K562 (cell line): Measurements from ENCODE around the gene RNF31. TPM values are rescaled to one million over a fixed set of nuclear protein-coding genes. Genes with fewer than 3 reads are reported as not detected.

Experiments
- ATAC-seq: fragments of 200-7000 bp; cut with Tn5 transposase; 3 replicates; pipeline ENCODE4 v1.9.1; 2020; ENCODE audit warnings: moderate library complexity
- BruUV-seq: library from RNA; stranded (reverse); fragments of 400-500 nt; replicated peaks from 2 replicates; lab custom pipeline; 2021; lab: Mats Ljungman, UMichigan
- CTCF ChIA-PET: fragments of 300-600 bp; formaldehyde crosslinking; extraction: SDS; loops from one replicate; lab custom pipeline; 2021; ENCODE audit warnings: low intra/inter-chr PET ratio; lab: Yijun Ruan, JAX
- POLR2A ChIA-PET: fragments of 300-600, 350-650 bp; sonication (Branson Sonifier 250); formaldehyde crosslinking; extraction: SDS; loops from one replicate; lab custom pipeline; 2021; ENCODE audit warnings: antibody characterized with exemption, inconsistent platforms; lab: Yijun Ruan, JAX
- DNase-seq, 4 experiments: peaks; one replicate each; pipeline versions ENCODE4 v3.0.0 to v3.0.0-alpha.2; 2011 to 2018; ENCODE audit warnings: low spot score in 3 of 4, mixed read lengths in 3 of 4; ENCODE audit errors: extremely low read depth in 1 of 4
- FAIRE-seq: peaks from 2 replicates; lab custom pipeline; 2011; peaks lifted over from hg19 to GRCh38; lab: Jason Lieb, UNC
- H2AFZ ChIP-seq: 2 replicates; pipeline ENCODE4 v1.6.0; 2011; ENCODE audit warnings: low read depth, low read length, control low read depth, inconsistent platforms
- H3K27ac ChIP-seq: fragments of 200-600 bp; 3 replicates; pipeline ENCODE4 v1.8.0; 2011; ENCODE audit warnings: low read depth, mild to moderate bottlenecking, control low read depth, inconsistent platforms, low read length, moderate library complexity, mixed read lengths; ENCODE audit errors: extremely low read depth
- H3K27me3 ChIP-seq, 2 experiments: fragments of 300-600 bp in 1 of 2; 2 replicates in 1 of 2; 3 replicates in 1 of 2; pipeline versions ENCODE4 v1.6.0 to v1.8.0; 2011; ENCODE audit warnings: inconsistent platforms in 2 of 2, low read length in 2 of 2, mild to moderate bottlenecking in 1 of 2, mixed read lengths in 1 of 2, moderate library complexity in 1 of 2; ENCODE audit not compliant: control insufficient read depth in 2 of 2, insufficient read depth in 2 of 2
- H3K36me3 ChIP-seq: fragments of 300-600 bp; 3 replicates; pipeline ENCODE4 v1.8.0; 2011; ENCODE audit warnings: mild to moderate bottlenecking, low read length, inconsistent platforms; ENCODE audit not compliant: control insufficient read depth, insufficient read depth
- H3K4me1 ChIP-seq, 2 experiments: fragments of 200-600 bp in 1 of 2; replicated peaks in 1 of 2; 2 replicates in 1 of 2; 3 replicates in 1 of 2; pipeline versions ENCODE4 v1.5.1 to v1.8.0; 2011; ENCODE audit warnings: inconsistent platforms in 2 of 2, low read length in 2 of 2, mild to moderate bottlenecking in 1 of 2, mixed read lengths in 1 of 2, moderate library complexity in 1 of 2; ENCODE audit not compliant: control insufficient read depth in 2 of 2, insufficient read depth in 2 of 2
- H3K4me2 ChIP-seq: 2 replicates; pipeline ENCODE4 v1.6.1; 2011; ENCODE audit warnings: low read length, control low read depth, inconsistent platforms, mixed read lengths; ENCODE audit not compliant: insufficient read depth
- H3K4me3 ChIP-seq: fragments of 200-600 bp; sonication (generic), shearing (Covaris generic); 2 replicates; pipeline ENCODE4 v1.5.1; 2016; ENCODE audit warnings: control low read depth, inconsistent platforms
- H3K79me2 ChIP-seq: fragments of 200-600 bp; 3 replicates; pipeline ENCODE4 v1.8.0; 2011; ENCODE audit warnings: low read length, inconsistent platforms; ENCODE audit not compliant: control insufficient read depth, insufficient read depth
- H3K9ac ChIP-seq, 2 experiments: 2 replicates each; pipeline versions ENCODE4 v1.6.0 to v1.6.1; 2011; ENCODE audit warnings: low read depth in 2 of 2, low read length in 2 of 2, control low read depth in 1 of 2, inconsistent platforms in 1 of 2, mild to moderate bottlenecking in 1 of 2, mixed read lengths in 1 of 2; ENCODE audit not compliant: insufficient read depth in 1 of 2
- H3K9me1 ChIP-seq: one replicate; pipeline ENCODE4 v1.6.0; 2011; ENCODE audit warnings: inconsistent platforms, mild to moderate bottlenecking, low read length, moderate library complexity; ENCODE audit not compliant: control insufficient read depth, insufficient read depth
- H3K9me3 ChIP-seq: replicated peaks from 2 replicates; pipeline ENCODE4 v1.5.1; 2011; ENCODE audit warnings: low read depth, low read length, inconsistent platforms; ENCODE audit not compliant: control insufficient read depth, insufficient read depth
- H4K20me1 ChIP-seq: replicated peaks from 2 replicates; pipeline ENCODE4 v1.6.1; 2011; ENCODE audit warnings: low read length, inconsistent platforms, mixed read lengths; ENCODE audit not compliant: control insufficient read depth, insufficient read depth
- ASH1L ChIP-seq: fragments of 450-650 bp; IDR thresholded peaks from 2 replicates; pipeline ENCODE4 v1.6.1; 2018; ENCODE audit warnings: borderline replicate concordance, mild to moderate bottlenecking, low read depth; ENCODE audit not compliant: partially characterized antibody
- BACH1 ChIP-seq: fragments of 200-800 bp; sonication (Bioruptor generic); IDR thresholded peaks from 2 replicates; pipeline ENCODE4 v1.6.1; 2016; ENCODE audit warnings: missing genetic modification characterization, missing compliant biosample characterization
- ILK ChIP-seq: fragments of 450-650 bp; IDR thresholded peaks from 2 replicates; pipeline ENCODE4 v1.6.1; 2016; ENCODE audit warnings: missing genetic modification characterization, low read depth, mild to moderate bottlenecking, missing compliant biosample characterization, moderate library complexity, borderline replicate concordance
- MAFK ChIP-seq: IDR thresholded peaks from 2 replicates; pipeline ENCODE4 v1.6.1; 2011; ENCODE audit warnings: low read length, improper control_type of control experiment
- NCOA2 ChIP-seq, 2 experiments: fragments of 450-650 bp; IDR thresholded peaks; 2 replicates each; pipeline ENCODE4 v1.6.1; 2018; ENCODE audit warnings: mild to moderate bottlenecking in 2 of 2, moderate library complexity in 1 of 2; ENCODE audit not compliant: partially characterized antibody in 2 of 2
- NFXL1 ChIP-seq: fragments of 450-650 bp; formaldehyde crosslinking; IDR thresholded peaks from 2 replicates; pipeline ENCODE4 v1.4.0; 2021; ENCODE audit warnings: mild to moderate bottlenecking
- POLR2H ChIP-seq: IDR thresholded peaks from 2 replicates; pipeline ENCODE4 v1.6.1; 2016; ENCODE audit warnings: missing genetic modification characterization, low read depth, mild to moderate bottlenecking, control low read depth, missing compliant biosample characterization, moderate library complexity
- RBM34 ChIP-seq: fragments of 200-400 bp; formaldehyde crosslinking; IDR thresholded peaks from 2 replicates; pipeline ENCODE4 v1.6.1; 2018; ENCODE audit warnings: low read length, borderline replicate concordance; ENCODE audit not compliant: insufficient read depth
- ZFP36 ChIP-seq: fragments of 150-350 bp; IDR thresholded peaks from 2 replicates; pipeline ENCODE4 v1.6.1; 2018; ENCODE audit warnings: low read length, low read depth; ENCODE audit not compliant: partially characterized antibody
- ZKSCAN1 ChIP-seq: fragments of 150-350 bp; IDR thresholded peaks from 2 replicates; pipeline ENCODE4 v1.6.1; 2016; ENCODE audit warnings: low read depth, low read length
- ZNF12 ChIP-seq: sonication (generic); formaldehyde crosslinking; IDR thresholded peaks from 2 replicates; pipeline ENCODE4 v1.4.0; 2020; ENCODE audit warnings: mild to moderate bottlenecking, missing genetic modification reagents
- ZNF140 ChIP-seq: fragments of 250-450 bp; sonication (Bioruptor Pico); IDR thresholded peaks from 2 replicates; pipeline ENCODE4 v1.8.0; 2021; ENCODE audit warnings: moderate library complexity, mild to moderate bottlenecking, inconsistent platforms
- ZNF785 ChIP-seq: fragments of 250-450 bp; sonication (Bioruptor Pico); IDR thresholded peaks from 2 replicates; pipeline ENCODE4 v1.4.0; 2020; ENCODE audit warnings: mild to moderate bottlenecking
- ZSCAN29 ChIP-seq: fragments of 450-650 bp; IDR thresholded peaks from 2 replicates; pipeline ENCODE4 v1.6.1; 2017
- WGBS: fragments of 100-300 bp; shearing (Covaris generic); methylation state at CpG from one replicate; pipeline ENCODE4 v1.1.6; 2016; ENCODE audit warnings: low coverage, mixed read lengths; ENCODE audit not compliant: insufficient coverage; ENCODE audit errors: missing lambda C conversion rate; 5-methylcytosine and 5-hydroxymethylcytosine counted together
- in situ Hi-C: fragments of 300-500 bp; cut with MboI; formaldehyde crosslinking; loops from 4 replicates; pipeline ENCODE4 v1.15.0; 2018; ENCODE audit warnings: inconsistent platforms, mixed read lengths
- intact Hi-C: fragments of 100-400 bp; cut with micrococcal nuclease; formaldehyde crosslinking; loops from 2 replicates; pipeline ENCODE4 v1.14.2; 2022
- polyA plus RNA-seq, 8 experiments: library from polyadenylated mRNA; depleted of rRNA in 4 of 8; stranded (reverse) in 5 of 8; unstranded in 3 of 8; fragments of >200 nt; fragmentation: Nextera tagmentation in 2 of 8; fragmentation: Illumina TruSeq in 1 of 8; extraction: Ambion mirVana in 2 of 8; extraction: Trizol in 1 of 8; gene quantifications; 2 replicates each; pipeline versions ENCODE4 v1.2.1 to v1.2.3, GENCODE V29; 2011 to 2014; ENCODE audit warnings: inconsistent platforms in 1 of 8, missing spikeins in 1 of 8
- total RNA-seq, 7 experiments: library from RNA; depleted of rRNA in 6 of 7; stranded (reverse); fragments of >200 nt in 6 of 7; fragmentation: Illumina TruSeq in 2 of 7; extraction: Trizol in 2 of 7; gene quantifications; 2 replicates each; pipeline versions ENCODE4 v1.2.1 to v1.2.3, GENCODE V29; 2011 to 2021; ENCODE audit warnings: low replicate concordance in 1 of 7
- TF ChIP-seq, protein P1 (sequence below): fragments of 450-650 bp; formaldehyde crosslinking; IDR thresholded peaks from 2 replicates; pipeline ENCODE4 v1.4.0; 2020; ENCODE audit warnings: mild to moderate bottlenecking, moderate library complexity
- TF ChIP-seq, protein P2 (sequence below): fragments of 250-450 bp; sonication (Bioruptor Pico); IDR thresholded peaks from 2 replicates; pipeline ENCODE4 v1.8.0; 2022; ENCODE audit warnings: moderate library complexity, mild to moderate bottlenecking, inconsistent platforms

The RNF31 gene
- total and polyA plus RNA-seq, 9 of the 15 experiments (the other 6 are each of a cell fraction or from before 2014, with no cell fraction given) = 3.1 to 47.6 (median 19.1) TPM

DNA sequence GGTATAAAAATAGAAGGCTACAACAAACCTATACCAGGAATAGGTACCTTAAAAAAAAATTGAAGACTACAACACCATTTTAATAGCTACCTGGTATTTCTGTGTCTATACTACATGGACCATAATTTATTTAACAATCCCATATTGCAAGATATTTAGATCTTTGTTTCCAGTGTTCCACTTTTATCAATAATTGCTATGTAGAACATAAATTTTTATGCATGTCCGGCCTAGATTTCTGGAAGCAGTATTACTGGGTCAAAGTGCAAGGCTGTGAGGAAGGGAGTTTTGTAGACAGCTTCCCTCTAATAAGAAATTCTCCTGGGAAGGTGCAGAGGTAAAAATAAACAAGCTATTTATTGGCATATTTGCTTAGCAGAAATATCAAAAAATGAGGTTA, 36.8 kb upstream of the RNF31 start:
- no peak for TF ChIP-seq NFXL1
- TF ChIP-seq, protein P1, sequence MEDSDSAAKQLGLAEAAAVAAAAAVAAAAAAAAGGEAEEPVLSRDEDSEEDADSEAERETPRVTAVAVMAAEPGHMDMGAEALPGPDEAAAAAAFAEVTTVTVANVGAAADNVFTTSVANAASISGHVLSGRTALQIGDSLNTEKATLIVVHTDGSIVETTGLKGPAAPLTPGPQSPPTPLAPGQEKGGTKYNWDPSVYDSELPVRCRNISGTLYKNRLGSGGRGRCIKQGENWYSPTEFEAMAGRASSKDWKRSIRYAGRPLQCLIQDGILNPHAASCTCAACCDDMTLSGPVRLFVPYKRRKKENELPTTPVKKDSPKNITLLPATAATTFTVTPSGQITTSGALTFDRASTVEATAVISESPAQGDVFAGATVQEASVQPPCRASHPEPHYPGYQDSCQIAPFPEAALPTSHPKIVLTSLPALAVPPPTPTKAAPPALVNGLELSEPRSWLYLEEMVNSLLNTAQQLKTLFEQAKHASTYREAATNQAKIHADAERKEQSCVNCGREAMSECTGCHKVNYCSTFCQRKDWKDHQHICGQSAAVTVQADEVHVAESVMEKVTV (CRISPR knock-in tag) = no peak
- TF ChIP-seq, protein P2, sequence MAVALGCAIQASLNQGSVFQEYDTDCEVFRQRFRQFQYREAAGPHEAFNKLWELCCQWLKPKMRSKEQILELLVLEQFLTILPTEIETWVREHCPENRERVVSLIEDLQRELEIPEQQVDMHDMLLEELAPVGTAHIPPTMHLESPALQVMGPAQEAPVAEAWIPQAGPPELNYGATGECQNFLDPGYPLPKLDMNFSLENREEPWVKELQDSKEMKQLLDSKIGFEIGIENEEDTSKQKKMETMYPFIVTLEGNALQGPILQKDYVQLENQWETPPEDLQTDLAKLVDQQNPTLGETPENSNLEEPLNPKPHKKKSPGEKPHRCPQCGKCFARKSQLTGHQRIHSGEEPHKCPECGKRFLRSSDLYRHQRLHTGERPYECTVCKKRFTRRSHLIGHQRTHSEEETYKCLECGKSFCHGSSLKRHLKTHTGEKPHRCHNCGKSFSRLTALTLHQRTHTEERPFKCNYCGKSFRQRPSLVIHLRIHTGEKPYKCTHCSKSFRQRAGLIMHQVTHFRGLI (CRISPR knock-in tag) = no peak
- TF ChIP-seq ILK = no peak
- no peak for TF ChIP-seq ZKSCAN1
- TF ChIP-seq POLR2H (tag) = no peak
- no peak for TF ChIP-seq ASH1L
- no peak for TF ChIP-seq ZNF12 (CRISPR knock-in tag)
- TF ChIP-seq ZNF785 (CRISPR knock-in tag) = no peak
- TF ChIP-seq ZSCAN29 = no peak
- no peak for TF ChIP-seq RBM34
- no peak for TF ChIP-seq ZFP36
- TF ChIP-seq ZNF140 (CRISPR knock-in tag) = no peak
- TF ChIP-seq NCOA2 (IDR thresholded peaks at IDR 0.05; ENCODE audit: partially characterized antibody in 2 of 2) = no peak
- no peak for TF ChIP-seq BACH1
- no peak for TF ChIP-seq MAFK
- TF ChIP-seq, all 486 proteins: peak for 0
- H3K79me2 ChIP-seq = peaks cover 5% of the 10 kb centered on the region
- no peak overlapping the region for H3K27ac ChIP-seq
- no peaks in the 10 kb centered on the region for H3K9me1 ChIP-seq
- intact Hi-C loops = no loop called here
- no TSS peak for BruUV-seq
- no peaks in the 10 kb centered on the region for H4K20me1 ChIP-seq
- H3K27me3 ChIP-seq = no peaks in the 10 kb centered on the region
- H3K36me3 ChIP-seq = no peaks in the 10 kb centered on the region
- peaks cover 0 to 11% of the 10 kb centered on the region in 2 experiments; a peak in 4 of 5 replicates for H3K4me1 ChIP-seq
- in situ Hi-C loops = no loop called here
- FAIRE-seq = no peak
- no peak overlapping the region for H3K4me2 ChIP-seq
- no peak overlapping the region for H3K9ac ChIP-seq
- ChIA-PET POLR2A (interaction anchor here (1.3 kb wide), 2 partner anchors 15 to 42 kb away, joined by 3 to 4 read pairs; no protein-coding TSS in a partner anchor), CTCF (no interaction called here)
- WGBS = 64% methylated on average over 1 of the region's 1 CpG
- H3K9me3 ChIP-seq = no peaks in the 10 kb centered on the region
- no peak for DNase-seq
- ATAC-seq = no peak
- no peak overlapping the region for H2AFZ ChIP-seq
- H3K4me3 ChIP-seq = no peak overlapping the region
